Measurements from ENCODE around the gene SERPINB6.
"Not testable (repeated sequence)": the region's sequence is repeated elsewhere in the genome, so short reads cannot be mapped to it uniquely, and the experiment has no call there.

- not testable (repeated sequence) for TF ChIP-seq CTCF (IDR thresholded peaks at IDR 0.05; ENCODE audit: insufficient read depth, low read length); POLR2AphosphoS5 (IDR thresholded peaks at IDR 0.05; ENCODE audit: low read depth); GABPA (IDR thresholded peaks at IDR 0.05; ENCODE audit: low read depth); SPI1 (IDR thresholded peaks at IDR 0.05; ENCODE audit: borderline replicate concordance, low read depth)
- TF ChIP-seq, protein P1, sequence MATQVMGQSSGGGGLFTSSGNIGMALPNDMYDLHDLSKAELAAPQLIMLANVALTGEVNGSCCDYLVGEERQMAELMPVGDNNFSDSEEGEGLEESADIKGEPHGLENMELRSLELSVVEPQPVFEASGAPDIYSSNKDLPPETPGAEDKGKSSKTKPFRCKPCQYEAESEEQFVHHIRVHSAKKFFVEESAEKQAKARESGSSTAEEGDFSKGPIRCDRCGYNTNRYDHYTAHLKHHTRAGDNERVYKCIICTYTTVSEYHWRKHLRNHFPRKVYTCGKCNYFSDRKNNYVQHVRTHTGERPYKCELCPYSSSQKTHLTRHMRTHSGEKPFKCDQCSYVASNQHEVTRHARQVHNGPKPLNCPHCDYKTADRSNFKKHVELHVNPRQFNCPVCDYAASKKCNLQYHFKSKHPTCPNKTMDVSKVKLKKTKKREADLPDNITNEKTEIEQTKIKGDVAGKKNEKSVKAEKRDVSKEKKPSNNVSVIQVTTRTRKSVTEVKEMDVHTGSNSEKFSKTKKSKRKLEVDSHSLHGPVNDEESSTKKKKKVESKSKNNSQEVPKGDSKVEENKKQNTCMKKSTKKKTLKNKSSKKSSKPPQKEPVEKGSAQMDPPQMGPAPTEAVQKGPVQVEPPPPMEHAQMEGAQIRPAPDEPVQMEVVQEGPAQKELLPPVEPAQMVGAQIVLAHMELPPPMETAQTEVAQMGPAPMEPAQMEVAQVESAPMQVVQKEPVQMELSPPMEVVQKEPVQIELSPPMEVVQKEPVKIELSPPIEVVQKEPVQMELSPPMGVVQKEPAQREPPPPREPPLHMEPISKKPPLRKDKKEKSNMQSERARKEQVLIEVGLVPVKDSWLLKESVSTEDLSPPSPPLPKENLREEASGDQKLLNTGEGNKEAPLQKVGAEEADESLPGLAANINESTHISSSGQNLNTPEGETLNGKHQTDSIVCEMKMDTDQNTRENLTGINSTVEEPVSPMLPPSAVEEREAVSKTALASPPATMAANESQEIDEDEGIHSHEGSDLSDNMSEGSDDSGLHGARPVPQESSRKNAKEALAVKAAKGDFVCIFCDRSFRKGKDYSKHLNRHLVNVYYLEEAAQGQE (IDR thresholded peaks at IDR 0.05; ENCODE audit: insufficient replicate concordance, low read depth), result not testable (repeated sequence)
These were observed 1.3 kb upstream of the SERPINB6 start for GRCh38 chr6:2972685-2973084.

All from HL-60 (cell line).